GM23248 (cell line): ENCODE results near the gene ASAP2.

Experiments
- EZH2 ChIP-seq: fragments of 200-600 bp; sonication (generic); IDR thresholded peaks from 2 replicates; pipeline ENCODE4 v1.6.1; 2018; ENCODE audit warnings: antibody characterized with exemption, mild to moderate bottlenecking; ENCODE audit not compliant: insufficient read depth, poor library complexity, severe bottlenecking
- EZH2phosphoT487 ChIP-seq: fragments of 200-600 bp; sonication (generic); IDR thresholded peaks from 2 replicates; pipeline ENCODE4 v1.6.1; 2018; ENCODE audit warnings: antibody characterized with exemption, moderate library complexity, mild to moderate bottlenecking, low read depth; ENCODE audit not compliant: insufficient read depth

- TF ChIP-seq EZH2 (no peak), EZH2phosphoT487 (no peak)
Measured at GRCh38 chr2:9207641-9208311, 1.2 kb downstream of the ASAP2 start.
